Mesendoderm (in vitro differentiated cells): ENCODE results near the gene TMEM169.

ENCODE experiments used
- DNase-seq: peaks from one replicate; pipeline ENCODE4 v3.0.0; 2013
- H2AK5ac ChIP-seq: 2 replicates; pipeline ENCODE4 v1.6.1; 2013; ENCODE audit warnings: low read length, inconsistent platforms
- H2BK120ac ChIP-seq: 2 replicates; pipeline ENCODE4 v1.6.1; 2013; ENCODE audit warnings: low read depth, mild to moderate bottlenecking, low read length, moderate library complexity, mixed read lengths
- H2BK15ac ChIP-seq: replicated peaks from 2 replicates; pipeline ENCODE4 v1.6.1; 2013; ENCODE audit warnings: low read depth, mild to moderate bottlenecking, moderate library complexity
- H2BK5ac ChIP-seq: 2 replicates; pipeline ENCODE4 v1.6.1; 2013; ENCODE audit warnings: low read length, inconsistent platforms
- H3K18ac ChIP-seq: 2 replicates; pipeline ENCODE4 v1.6.1; 2013; ENCODE audit warnings: mild to moderate bottlenecking, low read length, mixed read lengths
- H3K23ac ChIP-seq: one replicate; pipeline ENCODE4 v1.6.1; 2013; ENCODE audit warnings: low read length
- H3K27ac ChIP-seq: 2 replicates; pipeline ENCODE4 v1.5.1; 2013; ENCODE audit warnings: low read depth, mild to moderate bottlenecking, inconsistent platforms, low read length, moderate library complexity
- H3K27me3 ChIP-seq: 2 replicates; pipeline ENCODE4 v1.6.1; 2013; ENCODE audit warnings: low read length, control low read depth, mild to moderate bottlenecking, inconsistent platforms; ENCODE audit not compliant: insufficient read depth, poor library complexity
- H3K36me3 ChIP-seq: 2 replicates; pipeline ENCODE4 v1.6.1; 2013; ENCODE audit warnings: low read length, inconsistent platforms; ENCODE audit not compliant: control insufficient read depth, insufficient read depth
- H3K4ac ChIP-seq: one replicate; pipeline ENCODE4 v1.6.1; 2013; ENCODE audit warnings: low read depth, mild to moderate bottlenecking, low read length, moderate library complexity
- H3K4me1 ChIP-seq: 2 replicates; pipeline ENCODE4 v1.6.1; 2013; ENCODE audit warnings: low read depth, low read length, inconsistent platforms; ENCODE audit not compliant: control insufficient read depth
- H3K4me2 ChIP-seq: 2 replicates; pipeline ENCODE4 v1.6.1; 2013; ENCODE audit warnings: low read length
- H3K4me3 ChIP-seq: 2 replicates; pipeline ENCODE4 v1.5.1; 2013; ENCODE audit warnings: mild to moderate bottlenecking, low read length
- H3K56ac ChIP-seq: one replicate; pipeline ENCODE4 v1.6.1; 2013; ENCODE audit warnings: low read length
- H3K79me1 ChIP-seq: 2 replicates; pipeline ENCODE4 v1.6.1; 2013; ENCODE audit warnings: low read length, inconsistent platforms
- H3K79me2 ChIP-seq: 2 replicates; pipeline ENCODE4 v1.6.1; 2013; ENCODE audit warnings: mild to moderate bottlenecking, low read length; ENCODE audit not compliant: control insufficient read depth, insufficient read depth
- H3K9ac ChIP-seq: 2 replicates; pipeline ENCODE4 v1.6.1; 2013; ENCODE audit warnings: low read length, inconsistent platforms
- H4K5ac ChIP-seq: one replicate; pipeline ENCODE4 v1.6.1; 2013; ENCODE audit warnings: low read length
- H4K8ac ChIP-seq: one replicate; pipeline ENCODE4 v1.6.1; 2013; ENCODE audit warnings: low read depth, mild to moderate bottlenecking, control low read depth, low read length, moderate library complexity
- WGBS: extraction: QIAGEN DNeasy Blood & Tissue Kit; methylation state at CpG from one replicate; pipeline ENCODE4 v1.1.7; 2013; ENCODE audit warnings: low lambda C conversion rate, missing lambda C conversion rate; ENCODE audit not compliant: insufficient coverage; ENCODE audit errors: extremely low coverage; 5-methylcytosine and 5-hydroxymethylcytosine counted together

TMEM169 gene

GRCh38 chr2:216101109-216101508 is 19.4 kb downstream of the TMEM169 start:
- Histone ChIP-seq H3K4me3 (no peak overlapping the region), H3K23ac (no peak overlapping the region), H3K4me1 (no peaks in the 10 kb centered on the region), H2AK5ac (no peak overlapping the region), H2BK15ac (no peak overlapping the region), H2BK120ac (no peak overlapping the region), H3K79me2 (no peaks in the 10 kb centered on the region), H3K18ac (no peak overlapping the region), H3K36me3 (no peaks in the 10 kb centered on the region), H3K27ac (no peak overlapping the region), H3K56ac (no peak overlapping the region), H3K9ac (no peak overlapping the region), H3K4ac (no peak overlapping the region), H4K8ac (no peak overlapping the region), H4K5ac (no peak overlapping the region), H2BK5ac (no peak overlapping the region), H3K79me1 (no peaks in the 10 kb centered on the region), H3K27me3 (no peaks in the 10 kb centered on the region), H3K4me2 (no peak overlapping the region)
- WGBS, result no CpG with 5 or more reads among the region's 4 CpGs
- DNase-seq, result no peak

DNA sequence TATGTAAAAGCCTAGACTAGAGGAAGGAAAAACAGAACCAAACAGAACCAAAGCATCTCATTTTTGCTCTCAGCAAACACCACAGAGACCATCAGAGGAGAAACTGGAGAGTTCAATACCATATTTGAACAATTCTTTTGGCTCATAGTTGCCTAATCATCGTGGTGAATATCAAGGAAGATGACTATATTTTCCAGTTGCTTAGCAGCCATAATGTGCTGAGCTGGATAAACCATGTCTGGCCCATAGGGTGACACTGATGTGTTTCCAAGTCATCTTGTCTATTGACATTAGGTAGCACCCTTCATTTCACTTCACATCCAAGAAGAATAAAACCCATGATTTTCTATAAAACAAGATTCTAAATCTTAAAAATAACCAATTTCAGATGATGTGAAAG is 21.5 kb downstream of the TMEM169 start:
- Histone ChIP-seq H3K18ac (no peak overlapping the region), H3K23ac (no peak overlapping the region), H4K5ac (no peak overlapping the region), H2AK5ac (no peak overlapping the region), H3K27ac (no peak overlapping the region), H3K4me3 (no peak overlapping the region), H3K4me1 (peaks cover 2% of the 10 kb centered on the region), H2BK5ac (no peak overlapping the region), H3K27me3 (no peaks in the 10 kb centered on the region), H3K36me3 (no peaks in the 10 kb centered on the region), H4K8ac (no peak overlapping the region), H3K56ac (no peak overlapping the region), H2BK15ac (no peak overlapping the region), H3K4me2 (no peak overlapping the region), H3K79me1 (no peaks in the 10 kb centered on the region), H3K79me2 (no peaks in the 10 kb centered on the region), H2BK120ac (no peak overlapping the region), H3K9ac (no peak overlapping the region), H3K4ac (no peak overlapping the region)
- WGBS, result no CpG with 5 or more reads among the region's 1 CpG
- no peak for DNase-seq

DNA sequence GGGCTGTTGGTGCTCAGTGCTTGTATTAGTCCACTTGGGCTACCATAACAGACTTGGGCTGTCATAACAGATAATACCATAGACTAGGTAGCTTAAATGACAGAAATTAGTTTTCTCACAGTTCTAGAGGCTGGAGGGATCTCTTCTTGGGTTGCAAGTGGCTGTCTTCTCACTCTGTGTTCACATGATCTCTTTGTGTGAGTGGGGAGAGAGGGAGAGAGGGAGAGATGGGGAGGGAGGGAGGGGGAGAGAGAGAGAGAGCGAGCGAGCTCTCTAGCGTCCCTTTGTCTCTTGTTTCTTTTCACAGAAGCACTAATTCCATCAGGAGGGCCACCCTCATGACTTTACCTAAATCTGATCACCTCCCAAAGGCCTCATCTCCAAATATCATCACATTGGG is 23.0 kb downstream of the TMEM169 start:
- Histone ChIP-seq H3K4me1 (peaks cover 4% of the 10 kb centered on the region), H3K36me3 (no peaks in the 10 kb centered on the region), H3K79me1 (no peaks in the 10 kb centered on the region), H3K27ac (no peak overlapping the region), H3K56ac (no peak overlapping the region), H3K4ac (no peak overlapping the region), H3K18ac (no peak overlapping the region), H4K8ac (no peak overlapping the region), H2BK15ac (no peak overlapping the region), H3K79me2 (peaks cover 4% of the 10 kb centered on the region), H3K27me3 (no peaks in the 10 kb centered on the region), H2BK120ac (no peak overlapping the region), H3K9ac (no peak overlapping the region), H3K4me3 (no peak overlapping the region), H2AK5ac (no peak overlapping the region), H2BK5ac (no peak overlapping the region), H3K4me2 (no peak overlapping the region), H3K23ac (no peak overlapping the region), H4K5ac (no peak overlapping the region)
- DNase-seq, result no peak
- no CpG with 5 or more reads among the region's 3 CpGs for WGBS

DNA sequence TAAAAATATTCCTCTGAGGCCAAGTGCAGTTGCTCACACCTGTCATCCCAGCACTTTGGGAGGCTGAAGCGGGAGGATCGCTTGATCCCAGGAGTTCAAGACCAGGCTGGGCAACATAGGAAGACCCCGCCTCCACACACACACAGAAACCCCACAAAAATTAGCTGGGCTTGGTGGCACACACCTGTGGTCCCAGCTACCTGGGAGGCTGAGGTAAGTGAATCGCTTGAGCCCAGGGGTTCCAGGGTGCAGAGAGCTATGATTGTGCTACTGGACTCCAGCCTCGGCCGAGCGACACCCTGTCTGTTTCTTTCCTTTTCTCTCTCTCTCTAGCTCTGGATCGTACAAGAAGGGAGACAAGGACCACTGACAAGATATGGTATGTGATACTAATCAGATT is 25.6 kb downstream of the TMEM169 start:
- H2BK15ac ChIP-seq, result no peak overlapping the region
- no peak overlapping the region for H2AK5ac ChIP-seq
- H4K8ac ChIP-seq, result no peak overlapping the region
- no peak overlapping the region for H2BK120ac ChIP-seq
- H3K4me1 ChIP-seq, result peaks cover 5% of the 10 kb centered on the region
- DNase-seq, result no peak
- no peak overlapping the region for H3K27ac ChIP-seq
- H3K4me3 ChIP-seq, result no peak overlapping the region
- peak overlapping the region; percentile 2 for H3K4me2 ChIP-seq
- no peaks in the 10 kb centered on the region for H3K36me3 ChIP-seq
- H3K56ac ChIP-seq, result peak overlapping the region; percentile 74
- no peaks in the 10 kb centered on the region for H3K27me3 ChIP-seq
- H3K18ac ChIP-seq, result no peak overlapping the region
- H3K23ac ChIP-seq, result no peak overlapping the region
- no peaks in the 10 kb centered on the region for H3K79me1 ChIP-seq
- H2BK5ac ChIP-seq, result no peak overlapping the region
- H3K9ac ChIP-seq, result peak overlapping the region; percentile 63
- no peak overlapping the region for H3K4ac ChIP-seq
- H3K79me2 ChIP-seq, result peaks cover 28% of the 10 kb centered on the region
- no CpG with 5 or more reads among the region's 8 CpGs for WGBS
- peak overlapping the region; percentile 93 for H4K5ac ChIP-seq

GRCh38 chr2:216107760-216108159 is 26.0 kb downstream of the TMEM169 start:
- Histone ChIP-seq H3K23ac (no peak overlapping the region), H3K36me3 (no peaks in the 10 kb centered on the region), H3K4me3 (no peak overlapping the region), H4K8ac (no peak overlapping the region), H3K18ac (no peak overlapping the region), H3K79me1 (no peaks in the 10 kb centered on the region), H4K5ac (peak overlapping the region; percentile 93), H2BK5ac (no peak overlapping the region), H3K27me3 (no peaks in the 10 kb centered on the region), H2BK15ac (no peak overlapping the region), H3K9ac (peak overlapping the region; percentile 63), H3K4ac (no peak overlapping the region), H3K56ac (peak overlapping the region; percentile 74), H2AK5ac (no peak overlapping the region), H3K4me2 (peak overlapping the region; percentile 2), H2BK120ac (no peak overlapping the region), H3K79me2 (peaks cover 30% of the 10 kb centered on the region), H3K27ac (no peak overlapping the region), H3K4me1 (peaks cover 5% of the 10 kb centered on the region)
- no CpG with 5 or more reads among the region's 13 CpGs for WGBS
- DNase-seq, result peak; percentile 63

DNA sequence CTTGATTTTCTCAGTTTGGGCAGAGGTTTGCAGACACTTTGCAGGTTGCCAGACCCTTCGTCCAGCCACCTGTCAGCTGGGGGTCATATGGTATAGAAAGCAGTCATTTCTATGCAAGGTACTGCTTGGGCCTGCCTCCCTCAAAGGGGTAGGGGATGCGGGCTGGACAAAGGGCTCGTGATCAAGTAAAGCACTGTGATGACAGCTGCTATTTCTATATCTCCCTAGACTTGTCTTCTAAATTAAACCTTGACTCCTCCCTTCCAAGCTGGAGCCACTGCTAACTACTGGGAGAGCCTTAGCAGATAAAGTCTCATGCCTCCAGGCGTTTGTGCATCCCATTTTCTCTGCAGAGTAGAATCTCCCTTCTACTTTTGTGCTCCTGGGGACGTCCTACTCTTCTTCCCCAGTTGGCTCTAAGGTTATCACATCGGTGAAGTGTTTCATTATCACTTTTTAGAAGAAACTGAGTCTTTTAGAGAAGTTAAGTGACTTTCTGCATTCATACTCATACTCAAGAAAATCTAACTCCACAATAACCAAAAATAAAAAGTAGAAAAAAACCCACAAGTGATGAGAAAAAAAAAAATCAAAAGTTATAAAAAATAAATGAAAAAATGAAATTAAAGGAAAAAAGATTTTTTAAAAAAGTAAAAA is 26.7 kb downstream of the TMEM169 start:
- Histone ChIP-seq H3K27me3 (no peaks in the 10 kb centered on the region), H3K79me2 (peaks cover 30% of the 10 kb centered on the region), H3K18ac (no peak overlapping the region), H2AK5ac (no peak overlapping the region), H4K5ac (peak overlapping the region; percentile 92), H4K8ac (no peak overlapping the region), H3K4me1 (peaks cover 5% of the 10 kb centered on the region), H3K4me3 (no peak overlapping the region), H3K36me3 (no peaks in the 10 kb centered on the region), H3K9ac (peak overlapping the region; percentile 71), H2BK120ac (no peak overlapping the region), H3K4me2 (peak overlapping the region; percentile 34), H3K79me1 (peaks cover under 1% of the 10 kb centered on the region), H3K4ac (no peak overlapping the region), H3K56ac (peak overlapping the region; percentile 62), H3K23ac (no peak overlapping the region), H3K27ac (no peak overlapping the region), H2BK15ac (no peak overlapping the region), H2BK5ac (no peak overlapping the region)
- peak; percentile 77 for DNase-seq
- WGBS, result no CpG with 5 or more reads among the region's 6 CpGs
